Adrenal gland (tissue), 5 donors: ENCODE data around the gene TIMM44.

ENCODE experiments used
- POLR2A ChIP-seq, 2 donors: fragments of 450-650 bp; IDR thresholded peaks; one replicate each; pipeline ENCODE4 v1.6.1; 2017; ENCODE audit warnings: antibody characterized with exemption in 2 of 2, mild to moderate bottlenecking in 2 of 2, moderate library complexity in 1 of 2
- TF ChIP-seq, protein P1 (sequence below), 6 experiments: fragments of 450-650 bp in 4 of 6; fragments of 200-600 bp in 2 of 6; sonication (generic) in 1 of 6; IDR thresholded peaks; 1 replicate in 5 of 6; 2 replicates in 1 of 6; pipeline versions ENCODE4 v1.5.1 to v1.8.0; 2016 to 2021; ENCODE audit warnings: antibody characterized with exemption in 6 of 6, mild to moderate bottlenecking in 2 of 6, moderate library complexity in 1 of 6
- donor health status: DM: no; HTN: no; CAD: no.

DNA sequence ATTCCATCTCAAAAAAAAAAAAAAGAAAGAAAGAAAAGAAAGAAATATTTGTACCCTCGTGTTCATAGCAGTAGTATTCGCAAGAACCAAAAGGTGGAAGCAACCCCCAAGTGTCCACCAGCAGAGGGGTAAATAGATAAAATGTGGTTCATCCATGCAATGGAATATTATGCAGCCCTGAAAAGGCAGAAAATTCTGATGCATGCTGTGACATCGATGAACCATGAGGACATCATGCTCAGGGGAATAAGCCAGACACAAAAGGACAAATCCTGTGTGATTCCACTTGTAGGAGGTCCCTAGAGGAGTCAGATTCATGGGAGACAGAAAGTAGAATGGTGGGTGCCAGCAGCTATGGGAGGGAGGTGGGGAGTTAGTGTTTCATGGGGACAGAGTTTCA lies 61.6 kb downstream of the TIMM44 start:
- TF ChIP-seq, protein P1, sequence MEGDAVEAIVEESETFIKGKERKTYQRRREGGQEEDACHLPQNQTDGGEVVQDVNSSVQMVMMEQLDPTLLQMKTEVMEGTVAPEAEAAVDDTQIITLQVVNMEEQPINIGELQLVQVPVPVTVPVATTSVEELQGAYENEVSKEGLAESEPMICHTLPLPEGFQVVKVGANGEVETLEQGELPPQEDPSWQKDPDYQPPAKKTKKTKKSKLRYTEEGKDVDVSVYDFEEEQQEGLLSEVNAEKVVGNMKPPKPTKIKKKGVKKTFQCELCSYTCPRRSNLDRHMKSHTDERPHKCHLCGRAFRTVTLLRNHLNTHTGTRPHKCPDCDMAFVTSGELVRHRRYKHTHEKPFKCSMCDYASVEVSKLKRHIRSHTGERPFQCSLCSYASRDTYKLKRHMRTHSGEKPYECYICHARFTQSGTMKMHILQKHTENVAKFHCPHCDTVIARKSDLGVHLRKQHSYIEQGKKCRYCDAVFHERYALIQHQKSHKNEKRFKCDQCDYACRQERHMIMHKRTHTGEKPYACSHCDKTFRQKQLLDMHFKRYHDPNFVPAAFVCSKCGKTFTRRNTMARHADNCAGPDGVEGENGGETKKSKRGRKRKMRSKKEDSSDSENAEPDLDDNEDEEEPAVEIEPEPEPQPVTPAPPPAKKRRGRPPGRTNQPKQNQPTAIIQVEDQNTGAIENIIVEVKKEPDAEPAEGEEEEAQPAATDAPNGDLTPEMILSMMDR (IDR thresholded peaks at IDR 0.05), result no peak
- TF ChIP-seq POLR2A (IDR thresholded peaks at IDR 0.05), result no peak
